Ammon's horn (tissue), 1 donor: ENCODE data around the gene USF2.

Source experiments
- DNase-seq: peaks from one replicate; pipeline ENCODE4 v3.0.0-alpha.2; 2016; ENCODE audit warnings: low spot score

USF2 gene

DNA sequence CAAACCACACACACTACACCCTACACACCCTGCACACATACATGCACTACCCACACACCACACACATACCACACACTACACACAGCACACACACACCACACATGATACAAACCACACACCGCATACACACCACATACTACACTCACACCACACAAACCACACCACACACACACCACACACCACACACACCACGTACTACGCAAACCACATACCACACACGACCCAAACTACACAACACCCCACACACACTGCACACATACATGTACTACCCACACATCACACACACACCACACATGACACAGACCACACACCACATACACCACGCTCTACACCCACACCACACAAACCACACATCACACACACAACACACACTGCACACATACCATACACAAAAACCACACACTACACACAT lies 29.8 kb downstream of the USF2 start:
- no peak for DNase-seq

DNA sequence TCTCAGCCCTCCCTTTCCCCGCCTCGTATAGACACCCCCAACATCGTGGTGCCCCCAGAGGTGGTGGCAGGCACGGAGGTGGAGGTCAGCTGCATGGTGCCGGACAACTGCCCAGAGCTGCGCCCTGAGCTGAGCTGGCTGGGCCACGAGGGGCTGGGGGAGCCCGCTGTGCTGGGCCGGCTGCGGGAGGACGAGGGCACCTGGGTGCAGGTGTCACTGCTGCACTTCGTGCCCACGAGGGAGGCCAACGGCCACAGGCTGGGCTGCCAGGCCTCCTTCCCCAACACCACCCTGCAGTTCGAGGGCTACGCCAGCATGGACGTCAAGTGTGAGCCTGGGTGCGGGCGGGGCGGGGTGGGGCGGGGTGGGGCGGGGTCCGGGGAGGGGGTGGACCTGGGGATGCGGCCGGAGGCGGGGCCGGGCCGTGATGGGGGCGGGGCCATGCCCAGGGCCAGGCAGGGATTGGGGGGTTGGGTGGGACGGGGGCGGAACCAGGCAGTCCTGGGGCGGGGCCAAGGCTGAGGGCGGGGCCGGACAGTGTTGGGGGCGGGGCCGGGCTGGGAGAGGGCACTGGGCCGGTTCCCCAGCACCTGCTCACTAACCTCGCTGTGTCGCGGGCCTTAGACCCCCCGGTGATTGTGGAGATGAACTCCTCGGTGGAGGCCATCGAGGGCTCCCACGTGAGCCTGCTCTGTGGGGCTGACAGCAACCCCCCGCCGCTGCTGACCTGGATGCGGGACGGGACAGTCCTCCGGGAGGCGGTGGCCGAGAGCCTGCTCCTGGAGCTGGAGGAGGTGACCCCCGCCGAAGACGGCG lies 31.0 kb downstream of the USF2 start:
- DNase-seq, result peak; percentile 70

DNA sequence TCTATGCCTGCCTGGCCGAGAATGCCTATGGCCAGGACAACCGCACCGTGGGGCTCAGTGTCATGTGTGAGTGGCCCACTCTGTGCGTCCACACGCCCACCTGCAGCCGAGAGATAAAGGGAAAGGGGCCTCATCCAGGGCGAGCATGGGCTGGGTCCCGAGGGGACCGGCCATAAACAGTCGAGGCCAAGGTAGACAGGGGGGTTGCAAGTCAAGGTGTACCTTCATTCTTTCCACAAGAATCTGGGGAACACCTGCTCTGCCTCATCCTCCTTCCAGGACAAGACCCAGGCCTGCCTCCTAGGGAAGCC lies 31.5 kb downstream of the USF2 start:
- no peak for DNase-seq

DNA sequence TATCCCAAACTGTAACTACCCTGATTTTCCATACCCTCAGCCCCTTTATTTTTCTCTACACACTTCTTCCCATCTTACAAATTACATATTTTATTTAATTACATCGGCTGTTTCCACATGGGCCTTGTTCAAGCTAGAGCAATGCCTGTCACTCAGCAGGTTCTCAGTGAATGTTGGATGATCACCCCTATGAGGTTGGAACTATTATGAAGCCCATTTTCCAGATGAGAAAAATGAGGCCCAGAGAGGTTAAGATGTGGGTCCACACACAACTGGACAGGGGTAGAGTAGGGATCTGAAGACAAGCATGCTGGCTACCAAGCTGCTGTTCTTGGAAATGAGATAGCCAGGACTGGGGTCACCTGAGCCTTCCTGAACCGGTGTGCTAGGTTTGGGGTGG lies 33.2 kb downstream of the USF2 start:
- no peak for DNase-seq

DNA sequence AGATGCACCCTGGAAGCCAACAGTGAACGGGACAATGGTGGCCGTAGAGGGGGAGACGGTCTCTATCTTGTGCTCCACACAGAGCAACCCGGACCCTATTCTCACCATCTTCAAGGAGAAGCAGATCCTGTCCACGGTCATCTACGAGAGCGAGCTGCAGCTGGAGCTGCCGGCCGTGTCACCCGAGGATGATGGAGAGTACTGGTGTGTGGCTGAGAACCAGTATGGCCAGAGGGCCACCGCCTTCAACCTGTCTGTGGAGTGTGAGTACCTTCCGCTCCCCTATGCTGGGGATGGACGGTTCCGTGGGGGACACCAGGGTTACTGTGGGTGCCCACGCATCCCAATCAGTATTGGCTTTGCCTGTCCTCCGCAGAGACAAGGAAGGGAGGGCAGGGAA lies 33.7 kb downstream of the USF2 start:
- no peak for DNase-seq

DNA sequence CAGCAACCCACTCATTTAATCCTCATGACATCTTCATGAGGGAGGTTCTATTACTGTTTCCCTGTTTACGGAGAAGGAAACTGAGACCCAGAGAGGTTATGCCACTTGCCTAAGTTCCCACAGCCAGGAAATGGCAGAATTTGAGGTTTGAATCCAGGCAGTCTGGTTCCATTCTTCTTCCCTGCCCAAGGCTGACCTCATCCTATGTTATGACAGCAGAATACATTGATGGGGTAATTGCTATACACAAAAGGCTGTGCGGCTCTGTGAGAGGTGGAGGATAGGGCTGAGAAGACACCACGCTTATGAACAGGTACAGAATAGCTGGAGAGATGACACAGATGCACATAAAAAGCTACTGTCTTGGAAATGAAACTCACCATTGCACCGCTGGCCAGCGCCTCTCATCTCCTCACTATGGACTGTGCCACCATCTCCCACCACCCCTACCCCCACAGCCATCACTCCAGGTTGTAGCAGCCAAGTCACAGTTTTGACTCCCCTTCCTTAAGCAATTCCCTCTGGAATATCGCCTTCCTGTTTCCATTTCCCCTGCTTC lies 34.7 kb downstream of the USF2 start:
- DNase-seq, result no peak

DNA sequence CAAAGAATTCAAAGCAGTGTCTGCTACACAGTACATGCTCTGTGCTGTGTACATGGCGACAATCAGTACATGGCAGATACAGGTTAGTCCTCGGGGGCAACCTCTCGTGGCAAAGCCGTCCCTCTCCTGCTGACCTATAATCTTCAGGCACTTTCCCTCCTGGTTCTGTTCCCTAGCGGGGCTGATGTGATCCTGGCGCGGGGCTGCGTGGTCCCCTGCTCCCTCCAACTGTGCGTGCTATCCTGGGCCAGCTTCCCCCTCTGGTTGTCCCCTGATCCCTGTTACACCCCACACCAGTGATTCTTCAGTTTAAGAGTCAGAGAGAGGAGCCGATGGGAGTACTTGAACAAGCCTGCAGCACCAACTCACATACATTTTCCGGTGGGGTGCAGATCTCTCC lies 35.3 kb downstream of the USF2 start:
- DNase-seq, result no peak

DNA sequence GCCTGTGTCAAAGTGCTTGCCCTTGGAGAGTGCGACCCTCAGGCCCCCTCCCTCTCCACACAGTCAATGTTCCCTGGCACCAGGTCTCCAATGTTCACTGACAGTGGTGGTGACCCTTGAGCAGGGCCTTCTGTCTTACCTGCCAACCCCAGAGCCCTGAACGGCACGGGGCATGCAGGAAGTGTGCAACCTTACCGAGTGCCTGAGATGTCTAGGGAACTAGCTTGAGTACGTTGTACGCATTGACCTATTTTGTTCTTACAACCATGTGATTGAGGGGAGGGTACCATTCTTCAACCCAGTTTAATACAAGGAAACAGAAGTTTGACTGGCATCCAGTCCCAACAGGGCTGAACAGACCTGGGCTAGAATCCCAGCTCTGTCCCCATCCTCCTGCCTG lies 36.4 kb downstream of the USF2 start:
- DNase-seq, result no peak

DNA sequence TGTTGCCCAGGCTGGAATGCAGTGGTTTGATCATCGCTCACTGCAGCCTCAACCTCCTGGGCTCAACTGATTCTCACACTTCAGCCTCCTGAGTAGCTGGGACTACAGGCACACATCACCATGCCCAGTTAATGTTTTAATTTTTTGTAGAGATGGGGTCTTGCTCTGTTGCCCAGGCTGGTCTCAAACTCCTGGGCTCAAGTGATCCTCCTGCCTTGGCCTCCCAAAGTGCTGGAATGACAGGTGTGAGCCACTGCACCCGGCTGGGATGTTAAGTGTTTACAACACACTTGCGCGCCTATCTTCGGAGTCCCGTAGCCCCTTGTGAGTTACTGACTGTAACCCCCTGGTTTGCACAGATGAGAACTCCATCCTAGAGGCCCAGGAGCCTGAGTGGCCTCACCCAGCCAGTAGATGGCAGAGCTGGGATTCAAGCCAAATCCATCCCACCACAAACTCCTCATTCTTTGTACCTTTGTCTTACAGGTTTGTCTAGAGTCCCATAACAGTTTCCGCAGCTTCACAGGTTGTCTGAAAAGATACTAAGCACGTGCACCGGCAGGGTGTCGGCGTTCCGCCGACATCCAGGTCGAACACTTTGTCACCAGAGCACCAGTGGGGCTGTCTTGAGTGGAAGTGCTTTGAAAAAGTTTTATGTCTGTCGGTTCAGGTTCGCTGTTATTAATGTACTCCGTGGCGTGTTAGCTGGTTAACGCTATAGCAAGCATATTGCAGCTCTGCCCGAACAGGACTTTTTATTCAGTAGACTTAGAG lies 37.9 kb downstream of the USF2 start:
- no peak for DNase-seq

DNA sequence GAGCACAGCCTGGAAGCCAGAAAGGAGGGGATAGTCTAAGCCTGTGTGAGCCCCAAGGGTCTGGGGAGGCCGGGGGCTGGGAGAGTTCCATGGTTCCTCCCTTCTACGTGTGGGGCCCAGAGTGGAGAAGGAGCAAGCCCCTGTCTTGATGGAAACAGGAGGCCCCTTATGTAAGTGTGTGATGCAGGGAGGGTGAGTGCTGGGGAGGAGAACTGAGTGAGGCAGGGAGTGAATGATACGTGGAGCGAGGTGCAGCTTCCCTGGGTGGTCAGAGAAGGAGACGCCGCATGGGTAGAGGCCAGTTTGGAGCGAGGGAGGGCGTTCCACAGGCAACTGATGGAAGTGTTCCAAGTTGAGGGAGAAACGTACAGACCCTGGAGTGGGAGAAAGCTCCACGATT lies 39.2 kb downstream of the USF2 start:
- no peak for DNase-seq

DNA sequence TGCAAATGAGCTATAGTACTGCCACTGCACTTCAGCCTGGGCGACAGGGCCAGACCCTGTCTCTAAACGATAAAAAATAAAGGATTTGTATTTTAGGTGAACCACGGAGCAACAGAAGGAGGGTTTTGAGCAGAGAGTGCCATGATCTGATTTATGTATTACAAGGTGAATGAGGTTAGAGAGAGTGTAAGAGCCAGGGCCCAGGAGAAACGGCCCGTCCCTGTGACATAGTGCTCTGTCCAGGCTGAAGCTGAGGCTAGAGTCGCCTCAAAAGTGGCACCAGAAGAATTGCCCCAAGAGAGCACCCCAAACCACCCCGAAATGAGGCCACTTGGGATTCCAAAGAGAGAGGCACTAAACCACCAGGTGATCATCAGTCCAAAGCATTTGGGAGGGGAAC lies 40.1 kb downstream of the USF2 start:
- DNase-seq, result no peak

DNA sequence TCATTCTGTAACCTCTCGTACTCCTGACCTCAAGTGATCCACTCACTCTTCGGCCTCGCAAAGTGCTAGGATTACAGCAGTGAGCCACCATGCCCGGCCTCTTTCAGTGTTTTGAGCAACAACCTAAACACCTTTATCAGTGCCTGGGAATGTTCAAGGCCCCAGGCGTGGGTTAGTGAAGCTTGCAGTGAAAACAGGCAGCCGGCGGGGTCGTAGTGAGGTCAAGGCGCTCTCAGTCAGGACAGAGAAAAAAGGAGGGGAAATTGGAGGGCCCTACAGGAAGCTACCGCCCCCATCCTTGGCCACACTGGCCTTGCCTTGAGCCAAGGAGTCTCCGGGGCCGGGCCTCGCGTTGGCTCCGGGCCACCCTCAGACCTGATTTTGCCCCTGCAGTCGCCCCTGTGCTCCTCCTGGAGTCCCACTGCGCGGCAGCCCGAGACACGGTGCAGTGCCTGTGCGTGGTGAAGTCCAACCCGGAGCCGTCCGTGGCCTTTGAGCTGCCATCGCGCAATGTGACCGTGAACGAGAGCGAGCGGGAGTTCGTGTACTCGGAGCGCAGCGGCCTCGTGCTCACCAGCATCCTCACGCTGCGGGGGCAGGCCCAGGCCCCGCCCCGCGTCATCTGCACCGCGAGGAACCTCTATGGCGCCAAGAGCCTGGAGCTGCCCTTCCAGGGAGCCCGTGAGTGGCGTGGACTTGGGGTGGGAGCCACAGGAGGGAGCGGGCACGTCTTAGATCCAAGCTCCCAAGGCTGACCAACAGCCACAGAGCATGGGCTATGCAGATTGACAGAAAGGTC lies 40.9 kb downstream of the USF2 start:
- no peak for DNase-seq

DNA sequence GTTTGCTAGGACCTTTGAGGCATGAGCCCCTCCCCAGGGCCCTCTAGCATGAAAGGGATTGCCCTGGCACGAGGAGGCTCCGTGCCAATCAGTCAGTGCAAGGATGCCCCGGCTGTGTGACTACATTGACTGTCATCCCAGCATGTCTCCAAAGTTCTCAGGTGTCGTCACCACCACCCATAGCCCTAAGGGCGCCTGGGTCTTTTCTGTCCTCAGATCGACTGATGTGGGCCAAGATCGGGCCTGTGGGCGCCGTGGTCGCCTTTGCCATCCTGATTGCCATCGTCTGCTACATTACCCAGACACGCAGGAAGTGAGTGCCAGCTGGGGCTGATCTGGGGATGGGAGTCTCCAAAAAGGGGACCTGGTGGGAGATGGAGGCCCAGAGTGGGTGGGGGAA lies 41.6 kb downstream of the USF2 start:
- DNase-seq, result no peak

DNA sequence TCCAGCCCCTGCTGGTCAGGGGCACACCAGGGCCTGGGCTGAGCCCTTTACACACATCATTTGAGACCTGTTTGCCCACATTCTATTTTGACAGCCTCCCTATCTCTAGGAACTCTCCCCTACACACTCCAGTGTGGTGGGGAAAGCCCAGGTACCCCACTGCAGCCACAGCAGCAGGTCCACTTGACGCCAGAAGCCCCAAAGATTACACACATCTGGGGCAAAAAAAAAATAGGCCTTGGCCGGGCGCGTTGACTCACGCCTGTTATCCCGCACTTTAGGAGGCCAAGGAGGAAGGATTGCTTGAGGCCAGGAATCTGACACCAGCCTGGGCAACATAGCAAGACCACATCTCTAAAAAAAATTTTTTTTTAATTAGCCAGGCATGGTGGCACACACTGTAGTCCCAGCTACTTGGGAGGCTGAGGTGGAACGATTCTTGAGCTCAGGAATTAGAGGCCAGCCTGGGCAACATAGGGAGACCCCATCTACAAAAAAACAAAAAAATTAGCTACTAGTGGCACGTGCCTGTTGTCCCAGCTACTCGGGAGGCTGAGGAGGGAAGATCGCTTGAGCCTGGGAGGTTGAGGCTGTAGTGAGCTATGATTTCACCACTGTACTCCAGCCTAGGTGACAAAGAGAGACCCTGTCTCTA lies 42.2 kb downstream of the USF2 start:
- no peak for DNase-seq

DNA sequence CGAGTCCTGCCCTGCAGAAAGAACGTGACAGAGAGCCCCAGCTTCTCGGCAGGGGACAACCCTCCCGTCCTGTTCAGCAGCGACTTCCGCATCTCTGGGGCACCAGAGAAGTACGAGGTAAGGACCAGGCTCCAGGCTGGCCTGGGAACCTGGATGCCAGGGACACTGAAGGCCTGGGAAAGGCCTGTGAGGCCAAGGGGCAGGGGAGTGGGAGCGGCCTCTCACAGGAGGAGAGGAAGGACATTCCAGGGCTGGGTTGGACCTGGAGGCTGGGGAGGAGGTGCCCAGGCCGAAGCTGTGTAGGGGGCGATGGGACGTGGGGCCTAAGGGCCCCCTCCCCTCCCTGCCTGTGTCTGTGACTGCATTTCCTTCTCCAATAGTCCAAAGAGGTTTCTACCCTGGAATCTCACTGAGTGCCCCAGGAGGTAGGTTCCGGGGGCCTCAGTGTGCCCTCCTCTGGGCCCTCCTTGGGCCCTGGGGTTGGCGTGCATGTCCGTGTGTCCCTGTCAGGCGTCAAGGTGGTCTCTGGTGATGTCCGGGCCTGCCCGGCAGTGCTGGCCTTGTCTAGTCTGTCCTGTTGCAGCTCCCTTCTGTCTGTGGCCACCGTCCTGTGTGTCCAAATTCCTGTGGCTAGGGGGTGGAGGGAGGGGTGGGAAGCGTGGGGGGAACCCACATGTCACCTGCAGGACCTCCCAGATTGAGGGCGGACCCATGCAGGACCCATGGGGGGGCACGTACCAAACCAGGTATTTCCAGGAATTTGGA lies 43.3 kb downstream of the USF2 start:
- no peak for DNase-seq

DNA sequence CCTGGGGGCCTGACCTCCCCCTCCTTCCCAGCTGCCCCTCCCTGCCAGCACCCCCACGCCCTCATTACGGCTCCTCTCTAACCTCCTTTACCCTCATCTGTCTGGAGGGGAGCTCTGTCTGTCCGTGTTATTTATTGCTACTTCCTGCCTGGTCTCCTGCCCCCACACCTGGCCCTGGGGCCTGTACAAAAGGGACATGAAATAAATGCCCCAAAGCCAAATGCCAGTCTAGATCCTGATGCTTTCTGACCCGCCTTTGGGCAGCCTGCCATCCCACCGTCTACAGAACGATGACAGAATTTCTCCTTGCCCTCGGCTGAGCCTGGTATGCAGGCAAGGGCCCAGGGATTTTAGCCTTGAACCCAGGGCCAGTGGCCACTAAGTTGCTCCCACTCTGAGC lies 44.8 kb downstream of the USF2 start:
- no peak for DNase-seq

DNA sequence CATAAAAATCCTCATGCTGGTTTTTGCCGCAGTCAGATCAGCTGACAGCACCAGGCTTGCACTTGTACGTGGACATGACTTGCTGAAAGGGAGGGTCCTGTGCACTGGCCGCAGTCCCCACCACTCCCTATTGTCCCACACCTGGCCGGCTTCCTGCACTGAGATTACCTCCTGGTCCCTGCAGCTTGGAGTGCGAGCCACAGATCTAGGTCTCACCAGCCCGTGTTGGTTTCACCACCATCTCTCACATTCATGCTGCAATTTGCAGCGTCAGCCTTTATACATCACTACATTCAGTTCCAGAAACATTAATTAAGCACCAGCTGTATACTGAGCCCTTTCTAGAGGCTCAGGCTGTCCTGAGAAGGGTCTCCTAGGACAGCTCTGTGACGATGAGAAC lies 45.3 kb downstream of the USF2 start:
- no peak for DNase-seq

DNA sequence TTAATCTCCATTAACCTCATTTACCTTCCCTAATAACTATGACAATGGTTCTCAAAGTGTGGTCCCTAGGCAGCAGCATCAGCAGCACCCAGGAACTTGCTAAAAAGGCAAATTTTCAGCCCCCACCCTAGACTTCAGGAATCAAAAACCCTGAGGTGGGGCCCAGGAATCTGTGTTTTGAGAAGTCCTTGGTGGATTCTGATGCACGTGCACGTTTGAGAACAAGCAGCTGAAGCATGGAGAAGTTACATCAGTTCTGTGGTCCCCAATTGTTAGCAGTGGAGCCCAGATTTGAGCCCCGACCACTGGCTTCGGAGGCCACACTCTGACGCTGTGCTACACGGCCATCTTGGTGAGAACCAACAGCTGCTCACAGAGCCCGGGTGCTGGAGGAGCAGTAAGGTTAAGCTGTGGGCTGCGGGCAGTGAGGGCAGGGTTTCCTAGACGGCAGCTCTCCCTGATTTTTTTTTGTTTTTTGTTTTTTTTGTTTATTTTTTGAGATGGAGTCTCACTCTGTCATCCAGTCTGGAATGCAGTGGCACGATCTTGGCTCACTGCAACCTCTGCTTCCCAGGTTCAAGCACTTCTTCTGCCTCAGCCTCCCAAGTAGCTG lies 46.2 kb downstream of the USF2 start:
- no peak for DNase-seq

DNA sequence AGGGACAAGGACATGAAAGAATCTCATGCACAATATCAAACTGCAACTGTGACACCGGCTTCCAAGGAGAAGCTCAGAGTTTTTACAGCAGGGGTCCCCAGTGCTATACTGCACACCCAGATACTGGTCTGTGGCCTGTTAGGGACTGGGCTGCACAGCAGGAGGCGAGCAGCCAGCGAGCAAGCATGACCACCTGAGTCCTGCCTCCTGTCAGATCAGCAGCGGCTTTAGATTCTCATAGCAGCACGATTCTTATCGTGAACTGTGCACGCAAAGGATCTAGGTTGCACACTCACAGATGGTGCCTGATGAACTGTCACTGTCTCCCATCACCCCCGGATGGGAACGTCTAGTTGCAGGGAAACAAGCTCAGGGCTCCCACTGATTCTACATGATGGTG lies 47.1 kb downstream of the USF2 start:
- DNase-seq, result no peak

DNA sequence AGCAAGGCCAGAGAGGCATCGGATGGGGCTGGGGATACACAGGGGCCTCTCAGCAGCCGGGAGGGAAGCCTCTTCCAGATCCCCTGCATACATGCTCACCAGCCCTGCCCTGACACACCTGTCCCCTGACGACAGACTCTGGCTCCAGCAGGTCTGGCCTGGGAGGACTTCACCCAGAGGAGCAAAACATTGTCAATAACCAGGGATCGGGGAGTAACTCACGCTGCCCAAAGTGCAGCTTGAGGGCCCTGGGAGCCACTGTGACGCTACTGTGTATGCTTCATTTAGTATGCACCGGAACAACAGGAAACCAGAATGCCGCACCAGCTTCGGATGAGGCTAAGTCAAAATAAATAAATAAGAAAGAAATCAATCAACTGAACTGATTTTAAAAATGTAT lies 47.8 kb downstream of the USF2 start:
- no peak for DNase-seq

DNA sequence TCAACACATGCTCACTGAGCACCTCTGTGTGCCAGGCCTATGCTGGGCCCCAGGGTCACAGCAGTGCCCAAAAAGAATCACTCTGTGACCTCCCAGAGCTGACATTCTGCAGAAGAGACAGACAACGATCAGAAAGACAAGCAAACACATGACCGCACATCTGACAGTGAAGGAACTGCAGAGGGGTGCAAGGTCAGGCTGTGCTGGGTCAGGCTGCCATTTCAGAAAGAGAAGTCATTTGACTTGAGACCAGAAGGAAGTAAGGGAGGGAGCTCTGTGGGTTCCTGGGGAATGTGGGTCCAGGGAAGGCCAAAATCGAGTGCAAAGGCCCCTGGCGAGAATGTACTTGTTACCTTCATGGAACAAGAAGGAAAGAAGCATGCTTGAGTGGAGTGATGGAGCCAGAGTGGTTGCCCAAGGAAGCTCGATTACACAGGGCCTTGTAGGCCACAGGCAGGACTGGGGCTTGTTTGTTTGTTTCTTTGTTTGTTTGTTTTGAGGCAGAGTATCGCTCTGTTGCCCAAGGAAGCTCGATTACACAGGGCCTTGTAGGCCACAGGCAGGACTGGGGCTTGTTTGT lies 48.8 kb downstream of the USF2 start:
- DNase-seq, result no peak
